ENCODE measurements around the gene MOB3B. TPM values are rescaled to one million over a fixed set of nuclear protein-coding genes. Genes with fewer than 3 reads are reported as not detected.
A peak's percentile ranks its signal among the peaks of the same experiment; 100 is the strongest.

MOB3B gene
- total and polyA plus RNA-seq, 2 donors (not counting 1 experiment from before 2014, with no cell fraction given) = under 0.01 to 0.15 TPM

DNA sequence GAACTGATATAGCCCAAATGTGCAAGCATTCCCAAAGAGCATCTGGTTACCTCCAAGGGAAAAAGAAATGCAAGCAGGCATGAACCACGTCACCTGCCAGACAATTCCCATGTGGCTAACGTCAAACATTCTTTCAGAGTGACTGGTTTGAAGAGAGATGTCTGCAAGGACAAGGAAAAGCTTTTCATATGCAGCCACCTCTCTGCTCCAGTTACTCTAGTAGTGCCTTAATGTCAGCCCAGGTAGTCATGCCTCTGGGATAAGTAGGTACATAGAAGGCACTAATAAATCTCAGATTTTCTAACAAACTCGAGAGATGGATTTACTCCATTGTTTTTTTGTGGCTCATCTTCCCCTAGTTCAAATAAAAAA is 102.4 kb downstream of the MOB3B start:
- H3K27me3 ChIP-seq (ENCODE audit: control insufficient read depth, insufficient read depth, low read length) = no peaks in the 10 kb centered on the region
- H3K36me3 ChIP-seq (ENCODE audit: control insufficient read depth, insufficient read depth, low read length) = no peaks in the 10 kb centered on the region
- TF ChIP-seq, protein P1, sequence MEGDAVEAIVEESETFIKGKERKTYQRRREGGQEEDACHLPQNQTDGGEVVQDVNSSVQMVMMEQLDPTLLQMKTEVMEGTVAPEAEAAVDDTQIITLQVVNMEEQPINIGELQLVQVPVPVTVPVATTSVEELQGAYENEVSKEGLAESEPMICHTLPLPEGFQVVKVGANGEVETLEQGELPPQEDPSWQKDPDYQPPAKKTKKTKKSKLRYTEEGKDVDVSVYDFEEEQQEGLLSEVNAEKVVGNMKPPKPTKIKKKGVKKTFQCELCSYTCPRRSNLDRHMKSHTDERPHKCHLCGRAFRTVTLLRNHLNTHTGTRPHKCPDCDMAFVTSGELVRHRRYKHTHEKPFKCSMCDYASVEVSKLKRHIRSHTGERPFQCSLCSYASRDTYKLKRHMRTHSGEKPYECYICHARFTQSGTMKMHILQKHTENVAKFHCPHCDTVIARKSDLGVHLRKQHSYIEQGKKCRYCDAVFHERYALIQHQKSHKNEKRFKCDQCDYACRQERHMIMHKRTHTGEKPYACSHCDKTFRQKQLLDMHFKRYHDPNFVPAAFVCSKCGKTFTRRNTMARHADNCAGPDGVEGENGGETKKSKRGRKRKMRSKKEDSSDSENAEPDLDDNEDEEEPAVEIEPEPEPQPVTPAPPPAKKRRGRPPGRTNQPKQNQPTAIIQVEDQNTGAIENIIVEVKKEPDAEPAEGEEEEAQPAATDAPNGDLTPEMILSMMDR (conservative IDR thresholded peaks at IDR 0.05 in 1 of 2, IDR thresholded peaks at IDR 0.05 in 1 of 2; ENCODE audit: low read depth in 1 of 2, low read length in 2 of 2) = no peak
- no peak for TF ChIP-seq EZH2 (IDR thresholded peaks at IDR 0.05; ENCODE audit: low read length, missing control alignments)
- no peak overlapping the region for H3K4me3 ChIP-seq (replicated peaks in 1 of 4; ENCODE audit: control extremely low read depth in 1 of 4, insufficient read depth in 1 of 4, low read depth in 3 of 4, low read length in 4 of 4)
- no peak overlapping the region for H3K4me2 ChIP-seq (ENCODE audit: extremely low read depth, insufficient read depth, low read length)
- no peak overlapping the region for H3K9ac ChIP-seq (ENCODE audit: insufficient read depth, low read length)
- no peaks in the 10 kb centered on the region for H3K4me1 ChIP-seq (ENCODE audit: control insufficient read depth, extremely low read depth, insufficient read depth, low read length)
- no peaks in the 10 kb centered on the region for H3K9me3 ChIP-seq (ENCODE audit: control insufficient read depth, insufficient read depth, low read depth, low read length)
- H3K79me2 ChIP-seq (ENCODE audit: control insufficient read depth, insufficient read depth, low read length) = no peaks in the 10 kb centered on the region
- no peak overlapping the region for H2AFZ ChIP-seq (ENCODE audit: low read length)
- DNase-seq (ENCODE audit: low read depth in 2 of 2) = peak in 1 of 2 donors; percentile 73
- H3K27ac ChIP-seq (ENCODE audit: insufficient read depth, low read length) = no peak overlapping the region
- H4K20me1 ChIP-seq (ENCODE audit: control insufficient read depth, extremely low read depth, insufficient read depth, low read length) = no peaks in the 10 kb centered on the region

DNA sequence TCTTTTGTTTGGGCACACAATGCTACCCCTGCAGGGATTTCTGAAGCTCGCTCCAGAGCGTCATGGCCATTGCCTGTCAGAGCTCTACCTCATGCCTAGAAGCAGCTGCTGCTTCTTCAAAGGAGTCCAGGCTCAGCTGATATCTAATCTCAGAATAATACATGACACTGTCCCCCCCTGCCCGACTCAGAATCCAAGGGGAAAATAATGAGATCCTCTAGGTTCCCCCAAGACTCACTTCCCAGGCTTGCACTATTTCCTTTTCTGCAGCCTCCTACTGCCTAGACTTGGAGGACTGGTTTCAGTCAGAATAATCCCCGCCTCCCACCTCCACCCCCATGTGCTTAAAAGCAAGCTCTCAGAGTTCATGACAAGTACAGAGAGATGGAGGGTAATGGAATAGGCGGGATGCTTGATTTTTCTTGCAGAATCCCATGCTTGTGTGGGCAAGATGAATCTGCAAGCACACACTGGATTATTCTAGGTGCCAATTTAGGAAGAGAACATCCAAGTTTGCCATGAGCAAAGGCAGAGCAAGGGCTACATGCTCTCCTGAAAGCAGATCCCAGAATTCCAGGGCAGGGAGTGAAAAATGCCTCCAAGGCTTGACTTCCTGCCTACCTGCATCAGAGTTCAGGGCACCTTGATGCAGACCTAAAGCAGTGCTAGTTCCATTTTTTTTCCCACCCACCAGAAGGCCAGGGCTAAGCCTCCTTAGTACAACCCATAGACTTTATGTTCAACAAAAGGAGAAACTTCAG is 102.9 kb downstream of the MOB3B start:
- H3K27me3 ChIP-seq (ENCODE audit: control insufficient read depth, insufficient read depth, low read length) = no peaks in the 10 kb centered on the region
- H3K9ac ChIP-seq (ENCODE audit: insufficient read depth, low read length) = no peak overlapping the region
- no peak overlapping the region for H2AFZ ChIP-seq (ENCODE audit: low read length)
- no peaks in the 10 kb centered on the region for H3K79me2 ChIP-seq (ENCODE audit: control insufficient read depth, insufficient read depth, low read length)
- H3K9me3 ChIP-seq (ENCODE audit: control insufficient read depth, insufficient read depth, low read depth, low read length) = no peaks in the 10 kb centered on the region
- TF ChIP-seq EZH2 (IDR thresholded peaks at IDR 0.05; ENCODE audit: low read length, missing control alignments) = no peak
- TF ChIP-seq, protein P1 (conservative IDR thresholded peaks at IDR 0.05 in 1 of 2, IDR thresholded peaks at IDR 0.05 in 1 of 2; ENCODE audit: low read depth in 1 of 2, low read length in 2 of 2) = no peak
- no peak overlapping the region for H3K4me2 ChIP-seq (ENCODE audit: extremely low read depth, insufficient read depth, low read length)
- no peak overlapping the region for H3K27ac ChIP-seq (ENCODE audit: insufficient read depth, low read length)
- H4K20me1 ChIP-seq (ENCODE audit: control insufficient read depth, extremely low read depth, insufficient read depth, low read length) = no peaks in the 10 kb centered on the region
- no peaks in the 10 kb centered on the region for H3K36me3 ChIP-seq (ENCODE audit: control insufficient read depth, insufficient read depth, low read length)
- H3K4me3 ChIP-seq (replicated peaks in 1 of 4; ENCODE audit: control extremely low read depth in 1 of 4, insufficient read depth in 1 of 4, low read depth in 3 of 4, low read length in 4 of 4) = no peak overlapping the region
- H3K4me1 ChIP-seq (ENCODE audit: control insufficient read depth, extremely low read depth, insufficient read depth, low read length) = no peaks in the 10 kb centered on the region
- DNase-seq (ENCODE audit: low read depth in 2 of 2) = no peak

DNA sequence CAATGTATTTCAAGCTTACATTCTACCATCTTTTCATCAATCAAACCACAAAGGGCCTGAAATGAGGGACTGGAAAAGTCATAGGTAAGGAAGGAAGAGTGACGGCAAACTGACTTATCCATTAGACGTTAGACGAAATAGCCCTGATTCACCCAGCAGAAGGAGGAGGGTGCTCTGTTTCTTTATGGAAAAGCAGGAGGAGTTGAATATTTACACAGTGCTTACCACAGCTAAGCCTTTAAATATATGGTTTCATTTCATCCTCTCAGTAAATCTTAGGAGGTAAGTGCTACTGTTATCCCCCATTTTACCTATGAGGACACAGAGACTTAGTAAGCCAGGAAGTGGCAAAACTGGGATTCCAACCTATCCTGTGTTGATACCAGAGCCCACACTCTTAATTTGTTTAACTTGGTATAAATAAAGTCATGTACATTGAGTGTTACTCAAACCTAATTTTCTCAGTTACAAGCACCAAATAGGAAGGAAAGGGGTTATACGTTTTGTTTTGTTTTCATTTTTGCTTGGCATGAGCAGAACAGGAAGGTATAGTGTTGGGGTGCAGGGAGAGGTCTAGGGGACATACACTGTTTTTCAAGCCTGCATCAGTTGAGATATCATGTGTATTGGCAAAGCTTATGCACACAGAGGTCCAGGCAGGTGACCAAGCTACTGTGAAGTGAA is 103.6 kb downstream of the MOB3B start:
- TF ChIP-seq, protein P1 (conservative IDR thresholded peaks at IDR 0.05 in 1 of 2, IDR thresholded peaks at IDR 0.05 in 1 of 2; ENCODE audit: low read depth in 1 of 2, low read length in 2 of 2) = no peak
- TF ChIP-seq EZH2 (IDR thresholded peaks at IDR 0.05; ENCODE audit: low read length, missing control alignments) = no peak
- Histone ChIP-seq H3K4me2 (ENCODE audit: extremely low read depth, insufficient read depth, low read length) (no peak overlapping the region), H3K27ac (ENCODE audit: insufficient read depth, low read length) (no peak overlapping the region)

More for the DNA sequence above, 103.6 kb downstream of the MOB3B start:
- no peaks in the 10 kb centered on the region for H3K9me3 ChIP-seq (ENCODE audit: control insufficient read depth, insufficient read depth, low read depth, low read length)
- no peak overlapping the region for H3K9ac ChIP-seq (ENCODE audit: insufficient read depth, low read length)
- no peaks in the 10 kb centered on the region for H3K4me1 ChIP-seq (ENCODE audit: control insufficient read depth, extremely low read depth, insufficient read depth, low read length)
- DNase-seq (ENCODE audit: low read depth in 2 of 2) = no peak
- H3K27me3 ChIP-seq (ENCODE audit: control insufficient read depth, insufficient read depth, low read length) = no peaks in the 10 kb centered on the region
- H2AFZ ChIP-seq (ENCODE audit: low read length) = no peak overlapping the region
- no peak overlapping the region for H3K4me3 ChIP-seq (replicated peaks in 1 of 4; ENCODE audit: control extremely low read depth in 1 of 4, insufficient read depth in 1 of 4, low read depth in 3 of 4, low read length in 4 of 4)
- no peaks in the 10 kb centered on the region for H4K20me1 ChIP-seq (ENCODE audit: control insufficient read depth, extremely low read depth, insufficient read depth, low read length)
- H3K36me3 ChIP-seq (ENCODE audit: control insufficient read depth, insufficient read depth, low read length) = no peaks in the 10 kb centered on the region
- no peaks in the 10 kb centered on the region for H3K79me2 ChIP-seq (ENCODE audit: control insufficient read depth, insufficient read depth, low read length)
